ENCODE results near the gene COX14. TPM values are rescaled to one million over a fixed set of nuclear protein-coding genes. Genes with fewer than 3 reads are reported as not detected.

The COX14 gene
- total RNA-seq, 1 experiment from 2014 or later: 41.0 TPM

DNA sequence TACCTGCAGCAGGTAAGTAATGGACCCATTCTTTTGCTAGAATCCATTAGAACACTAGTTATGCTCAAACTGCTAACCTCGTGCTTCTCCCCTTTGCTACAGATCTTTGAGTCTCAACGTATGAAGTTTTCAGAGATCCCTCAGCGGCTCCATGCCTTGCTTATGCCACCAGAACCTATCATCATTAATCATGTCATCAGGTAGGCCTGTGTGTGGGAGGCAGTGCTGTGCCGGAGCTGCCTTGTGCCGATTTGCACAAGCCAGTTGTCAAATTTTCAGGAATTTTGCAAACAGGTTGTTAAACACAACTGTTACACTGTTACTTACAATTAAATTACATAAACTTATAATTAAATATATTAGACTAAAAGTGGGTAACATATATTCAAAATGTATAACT is 21.6 kb upstream of the COX14 start:
- Histone ChIP-seq H3K79me2 (ENCODE audit: insufficient read depth, low read length) (peaks cover 10% of the 10 kb centered on the region), H3K4me1 (ENCODE audit: control insufficient read depth in 1 of 2, insufficient read depth in 2 of 2, low read length in 2 of 2) (peaks cover 0 to 7% of the 10 kb centered on the region in 2 experiments; a peak in 1 of 4 replicates), H3K27me3 (ENCODE audit: insufficient read depth, low read length) (no peaks in the 10 kb centered on the region), H3K9me3 (ENCODE audit: control insufficient read depth in 1 of 2, insufficient read depth in 1 of 2, low read depth in 1 of 2, low read length in 2 of 2) (no peaks in the 10 kb centered on the region), H4K20me1 (ENCODE audit: insufficient read depth) (peaks cover 4% of the 10 kb centered on the region), H3K4me2 (ENCODE audit: low read length) (no peak overlapping the region), H3K9ac (ENCODE audit: low read length) (no peak overlapping the region), H2AFZ (ENCODE audit: low read depth, low read length, poor library complexity, severe bottlenecking) (no peak overlapping the region), H3K9me2 (ENCODE audit: insufficient read depth) (no peaks in the 10 kb centered on the region), H3K27ac (ENCODE audit: low read depth, low read length) (no peak overlapping the region), H3K36me3 (ENCODE audit: control insufficient read depth in 1 of 2, insufficient read depth in 2 of 2, low read length in 2 of 2) (peaks cover 49 to 67% of the 10 kb centered on the region in 2 experiments), H3K4me3 (replicated peaks in 1 of 2; ENCODE audit: low read depth in 1 of 2, low read length in 2 of 2) (no peak overlapping the region)
- no TSS peak for BruUV-seq (replicated peaks)
- no peak for ATAC-seq
- intact Hi-C loops (cut with micrococcal nuclease): no loop called here
- no peak for DNase-seq (ENCODE audit: low read depth, low spot score)
- TF ChIP-seq, protein P1, sequence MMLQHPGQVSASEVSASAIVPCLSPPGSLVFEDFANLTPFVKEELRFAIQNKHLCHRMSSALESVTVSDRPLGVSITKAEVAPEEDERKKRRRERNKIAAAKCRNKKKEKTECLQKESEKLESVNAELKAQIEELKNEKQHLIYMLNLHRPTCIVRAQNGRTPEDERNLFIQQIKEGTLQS (IDR thresholded peaks at IDR 0.05): no peak
- TF ChIP-seq RAD21 (IDR thresholded peaks at IDR 0.05; ENCODE audit: low read depth) (no peak), CBX3 (IDR thresholded peaks at IDR 0.05; ENCODE audit: low read depth) (no peak), SIN3A (IDR thresholded peaks at IDR 0.05; ENCODE audit: low read depth) (no peak), CEBPB (IDR thresholded peaks at IDR 0.05; ENCODE audit: low read depth) (no peak), YY1 (IDR thresholded peaks at IDR 0.05; ENCODE audit: extremely low read depth, insufficient replicate concordance, low read depth, low read length) (no peak), TCF7L2 (IDR thresholded peaks at IDR 0.05; ENCODE audit: borderline replicate concordance, extremely low read depth, insufficient read depth, insufficient read length) (no peak), POLR2A (IDR thresholded peaks at IDR 0.05; ENCODE audit: borderline replicate concordance, extremely low read depth, insufficient read depth, insufficient read length) (no peak), ZFX (IDR thresholded peaks at IDR 0.05) (no peak), ELF1 (IDR thresholded peaks at IDR 0.05; ENCODE audit: borderline replicate concordance, low read depth) (no peak), SP1 (IDR thresholded peaks at IDR 0.05; ENCODE audit: low read depth) (no peak)
- TF ChIP-seq, protein P2, sequence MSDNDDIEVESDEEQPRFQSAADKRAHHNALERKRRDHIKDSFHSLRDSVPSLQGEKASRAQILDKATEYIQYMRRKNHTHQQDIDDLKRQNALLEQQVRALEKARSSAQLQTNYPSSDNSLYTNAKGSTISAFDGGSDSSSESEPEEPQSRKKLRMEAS (IDR thresholded peaks at IDR 0.05): no peak
- TF ChIP-seq, protein P3, sequence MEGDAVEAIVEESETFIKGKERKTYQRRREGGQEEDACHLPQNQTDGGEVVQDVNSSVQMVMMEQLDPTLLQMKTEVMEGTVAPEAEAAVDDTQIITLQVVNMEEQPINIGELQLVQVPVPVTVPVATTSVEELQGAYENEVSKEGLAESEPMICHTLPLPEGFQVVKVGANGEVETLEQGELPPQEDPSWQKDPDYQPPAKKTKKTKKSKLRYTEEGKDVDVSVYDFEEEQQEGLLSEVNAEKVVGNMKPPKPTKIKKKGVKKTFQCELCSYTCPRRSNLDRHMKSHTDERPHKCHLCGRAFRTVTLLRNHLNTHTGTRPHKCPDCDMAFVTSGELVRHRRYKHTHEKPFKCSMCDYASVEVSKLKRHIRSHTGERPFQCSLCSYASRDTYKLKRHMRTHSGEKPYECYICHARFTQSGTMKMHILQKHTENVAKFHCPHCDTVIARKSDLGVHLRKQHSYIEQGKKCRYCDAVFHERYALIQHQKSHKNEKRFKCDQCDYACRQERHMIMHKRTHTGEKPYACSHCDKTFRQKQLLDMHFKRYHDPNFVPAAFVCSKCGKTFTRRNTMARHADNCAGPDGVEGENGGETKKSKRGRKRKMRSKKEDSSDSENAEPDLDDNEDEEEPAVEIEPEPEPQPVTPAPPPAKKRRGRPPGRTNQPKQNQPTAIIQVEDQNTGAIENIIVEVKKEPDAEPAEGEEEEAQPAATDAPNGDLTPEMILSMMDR (IDR thresholded peaks at IDR 0.05 in 2 of 3, conservative IDR thresholded peaks at IDR 0.05 in 1 of 3; ENCODE audit: borderline replicate concordance in 1 of 3, insufficient read depth in 1 of 3, low read depth in 2 of 3, low read length in 2 of 3): no peak
- TF ChIP-seq, protein P4, sequence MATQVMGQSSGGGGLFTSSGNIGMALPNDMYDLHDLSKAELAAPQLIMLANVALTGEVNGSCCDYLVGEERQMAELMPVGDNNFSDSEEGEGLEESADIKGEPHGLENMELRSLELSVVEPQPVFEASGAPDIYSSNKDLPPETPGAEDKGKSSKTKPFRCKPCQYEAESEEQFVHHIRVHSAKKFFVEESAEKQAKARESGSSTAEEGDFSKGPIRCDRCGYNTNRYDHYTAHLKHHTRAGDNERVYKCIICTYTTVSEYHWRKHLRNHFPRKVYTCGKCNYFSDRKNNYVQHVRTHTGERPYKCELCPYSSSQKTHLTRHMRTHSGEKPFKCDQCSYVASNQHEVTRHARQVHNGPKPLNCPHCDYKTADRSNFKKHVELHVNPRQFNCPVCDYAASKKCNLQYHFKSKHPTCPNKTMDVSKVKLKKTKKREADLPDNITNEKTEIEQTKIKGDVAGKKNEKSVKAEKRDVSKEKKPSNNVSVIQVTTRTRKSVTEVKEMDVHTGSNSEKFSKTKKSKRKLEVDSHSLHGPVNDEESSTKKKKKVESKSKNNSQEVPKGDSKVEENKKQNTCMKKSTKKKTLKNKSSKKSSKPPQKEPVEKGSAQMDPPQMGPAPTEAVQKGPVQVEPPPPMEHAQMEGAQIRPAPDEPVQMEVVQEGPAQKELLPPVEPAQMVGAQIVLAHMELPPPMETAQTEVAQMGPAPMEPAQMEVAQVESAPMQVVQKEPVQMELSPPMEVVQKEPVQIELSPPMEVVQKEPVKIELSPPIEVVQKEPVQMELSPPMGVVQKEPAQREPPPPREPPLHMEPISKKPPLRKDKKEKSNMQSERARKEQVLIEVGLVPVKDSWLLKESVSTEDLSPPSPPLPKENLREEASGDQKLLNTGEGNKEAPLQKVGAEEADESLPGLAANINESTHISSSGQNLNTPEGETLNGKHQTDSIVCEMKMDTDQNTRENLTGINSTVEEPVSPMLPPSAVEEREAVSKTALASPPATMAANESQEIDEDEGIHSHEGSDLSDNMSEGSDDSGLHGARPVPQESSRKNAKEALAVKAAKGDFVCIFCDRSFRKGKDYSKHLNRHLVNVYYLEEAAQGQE (IDR thresholded peaks at IDR 0.05; ENCODE audit: low read depth): no peak
- TF ChIP-seq, protein P5, sequence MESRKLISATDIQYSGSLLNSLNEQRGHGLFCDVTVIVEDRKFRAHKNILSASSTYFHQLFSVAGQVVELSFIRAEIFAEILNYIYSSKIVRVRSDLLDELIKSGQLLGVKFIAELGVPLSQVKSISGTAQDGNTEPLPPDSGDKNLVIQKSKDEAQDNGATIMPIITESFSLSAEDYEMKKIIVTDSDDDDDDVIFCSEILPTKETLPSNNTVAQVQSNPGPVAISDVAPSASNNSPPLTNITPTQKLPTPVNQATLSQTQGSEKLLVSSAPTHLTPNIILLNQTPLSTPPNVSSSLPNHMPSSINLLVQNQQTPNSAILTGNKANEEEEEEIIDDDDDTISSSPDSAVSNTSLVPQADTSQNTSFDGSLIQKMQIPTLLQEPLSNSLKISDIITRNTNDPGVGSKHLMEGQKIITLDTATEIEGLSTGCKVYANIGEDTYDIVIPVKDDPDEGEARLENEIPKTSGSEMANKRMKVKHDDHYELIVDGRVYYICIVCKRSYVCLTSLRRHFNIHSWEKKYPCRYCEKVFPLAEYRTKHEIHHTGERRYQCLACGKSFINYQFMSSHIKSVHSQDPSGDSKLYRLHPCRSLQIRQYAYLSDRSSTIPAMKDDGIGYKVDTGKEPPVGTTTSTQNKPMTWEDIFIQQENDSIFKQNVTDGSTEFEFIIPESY (IDR thresholded peaks at IDR 0.05; ENCODE audit: extremely low read depth, insufficient replicate concordance, low read length): no peak
- ChIA-PET RAD21 (ENCODE audit: low non-redundant PET in 1 of 2, low total read pairs in 2 of 2, uncharacterized antibody in 2 of 2, unreplicated experiment in 2 of 2) (no interaction called here), CTCF (interaction anchor here (1.3 kb wide), 1 partner anchor 224 kb away, joined by 3 read pairs; no protein-coding TSS in a partner anchor), POLR2A (no interaction called here)

Measured in HCT116 (cell line).